HG03139 (cell line): Measurements from ENCODE around the gene SLC7A7.
"Not testable (repeated sequence)": the region's sequence is repeated elsewhere in the genome, so short reads cannot be mapped to it uniquely, and the experiment has no call there.

Experiments used
- ATAC-seq: cut with Tn5 transposase; IDR thresholded peaks from one replicate; pipeline ENCODE4 v1.9.1; 2021; ENCODE audit not compliant: unreplicated experiment

SLC7A7 gene

DNA sequence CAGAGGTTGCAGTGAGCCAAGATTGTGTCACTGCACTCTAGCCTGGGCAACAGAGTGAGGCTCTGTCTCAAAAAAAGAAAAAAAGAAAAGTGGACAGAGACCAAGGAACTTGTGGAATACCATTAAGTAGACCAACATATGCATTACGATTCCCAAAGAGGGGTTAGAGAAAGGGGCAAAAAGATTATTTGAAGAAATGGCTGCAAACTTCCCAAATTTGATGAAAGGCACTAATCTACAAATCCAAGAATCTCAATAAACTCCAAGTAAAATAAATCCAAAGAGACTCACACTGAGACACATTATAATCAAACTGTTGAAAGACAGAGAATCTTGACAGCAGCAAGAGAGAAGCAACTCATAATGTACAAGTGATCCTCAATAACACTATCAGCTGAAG, 53.5 kb downstream of the SLC7A7 start:
- ATAC-seq = no peak

DNA sequence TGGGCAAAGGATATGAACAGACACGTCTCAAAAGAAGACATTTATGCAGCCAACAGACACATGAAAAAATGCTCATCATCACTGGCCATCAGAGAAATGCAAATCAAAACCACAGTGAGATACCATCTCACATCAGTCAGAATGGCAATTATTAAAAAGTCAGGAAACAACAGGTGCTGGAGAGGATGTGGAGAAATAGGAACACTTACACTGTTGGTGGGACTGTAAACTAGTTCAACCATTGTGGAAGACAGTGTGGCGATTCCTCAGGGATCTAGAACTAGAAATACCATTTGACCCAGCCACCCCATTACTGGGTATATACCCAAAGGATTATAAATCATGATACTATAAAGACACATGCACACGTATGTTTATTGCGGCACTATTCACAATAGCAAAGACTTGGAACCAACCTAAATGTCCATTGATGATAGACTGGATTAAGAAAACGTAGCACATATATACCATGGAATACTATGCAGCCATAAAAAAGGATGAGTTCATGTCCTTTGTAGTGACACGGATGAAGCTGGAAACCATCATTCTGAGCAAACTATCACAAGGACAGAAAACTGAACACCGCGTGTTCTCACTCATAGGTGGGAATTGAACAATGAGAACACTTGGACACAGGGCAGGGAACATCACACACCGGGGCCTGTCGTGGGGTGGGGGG, 57.1 kb downstream of the SLC7A7 start:
- not testable (repeated sequence) for ATAC-seq

DNA sequence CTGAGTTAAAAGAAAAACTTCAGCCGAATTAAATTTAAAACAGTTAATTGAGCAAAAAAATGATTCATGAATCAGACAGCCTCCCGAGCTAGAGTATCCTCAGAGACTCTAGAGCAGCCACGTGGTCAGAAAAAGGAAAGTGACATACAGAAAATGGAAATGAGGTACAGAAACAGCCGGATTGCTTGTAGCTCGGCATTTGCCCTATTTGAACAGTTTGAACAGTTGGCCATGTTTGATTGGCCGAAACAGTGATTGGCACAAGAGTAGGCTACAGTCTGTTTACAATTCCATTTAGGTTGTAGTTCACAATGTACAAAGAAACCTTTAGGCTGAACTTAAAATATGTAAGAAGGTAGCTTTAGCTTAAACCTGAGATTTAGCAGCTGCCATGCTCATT, 61.6 kb downstream of the SLC7A7 start:
- ATAC-seq = no peak

DNA sequence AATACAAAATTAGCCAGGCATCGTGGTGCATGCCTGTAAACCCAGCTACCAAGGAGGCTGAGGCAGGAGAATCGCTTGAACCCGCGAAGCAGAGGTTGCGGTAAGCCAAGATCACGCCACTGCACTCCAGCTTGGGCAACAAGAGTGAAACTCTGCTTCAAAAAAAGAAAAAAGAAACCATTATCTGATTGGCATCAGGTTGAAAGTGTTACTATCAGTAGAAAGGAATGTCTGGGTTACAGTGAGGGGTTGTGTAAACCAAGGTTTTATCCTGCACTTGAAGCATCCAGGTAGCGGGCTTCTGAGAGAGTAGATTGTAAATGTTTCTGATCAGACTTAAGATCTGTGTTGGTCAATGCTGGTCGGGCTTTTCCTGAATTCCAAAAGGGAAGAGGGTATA, 62.8 kb downstream of the SLC7A7 start:
- ATAC-seq = no peak

DNA sequence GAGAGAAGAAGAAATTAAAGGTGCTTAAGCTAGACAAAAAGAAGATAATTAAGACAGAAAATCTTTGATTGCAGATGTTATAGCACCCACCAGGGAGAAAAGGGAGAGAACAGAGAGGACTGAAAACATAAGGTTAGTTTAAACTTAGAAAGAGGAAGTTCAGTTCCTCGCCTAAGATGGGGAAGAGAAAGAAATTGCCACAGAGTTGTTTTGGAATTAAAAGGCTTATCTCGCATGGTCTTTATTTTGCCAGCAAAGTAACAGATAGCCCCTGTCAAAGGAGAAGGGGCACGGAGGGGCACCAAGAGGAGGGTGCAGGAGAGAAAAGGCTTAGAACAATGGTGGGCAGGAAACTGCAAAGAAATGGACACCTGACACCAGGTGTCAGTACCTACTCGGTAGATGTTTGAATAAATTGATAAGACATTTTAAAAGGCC, 66.6 kb downstream of the SLC7A7 start:
- ATAC-seq = no peak

DNA sequence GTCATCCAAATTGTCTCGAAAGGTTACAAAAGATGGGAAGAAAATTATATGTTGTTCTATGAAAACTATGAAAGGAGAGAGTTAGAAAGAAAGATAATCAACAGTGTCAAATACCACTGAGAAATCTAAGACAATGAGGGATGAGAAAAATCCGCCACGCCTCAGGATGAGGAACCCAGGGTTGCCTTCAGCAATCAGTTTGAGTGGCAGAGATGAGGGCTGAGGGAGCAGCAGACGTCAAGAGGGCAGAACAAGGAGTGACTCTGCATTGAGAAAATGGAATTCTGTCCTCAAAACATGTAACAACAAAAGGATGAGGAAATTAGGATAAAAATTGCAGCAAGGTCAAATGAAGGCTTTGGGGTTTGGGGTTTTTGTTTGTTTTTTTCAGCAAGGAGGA, 67.0 kb downstream of the SLC7A7 start:
- ATAC-seq = no peak

DNA sequence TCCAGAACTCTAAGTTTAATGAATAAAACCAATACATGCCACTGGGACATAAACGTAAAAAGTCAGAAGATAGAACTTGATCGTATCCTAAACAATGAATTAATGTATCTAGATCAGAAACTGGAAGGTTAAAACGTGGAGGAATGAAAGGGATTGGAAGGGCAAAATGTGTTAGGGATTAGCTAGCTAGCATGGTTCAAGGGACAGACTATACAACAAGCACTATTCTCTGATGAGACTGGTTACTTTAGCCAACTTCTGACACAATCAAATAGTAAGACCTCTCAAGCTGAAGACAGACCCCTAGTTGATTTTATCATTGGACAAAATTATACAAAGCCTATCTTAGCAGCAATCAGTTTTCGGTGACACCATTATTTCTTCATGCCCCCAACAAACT, 67.5 kb downstream of the SLC7A7 start:
- ATAC-seq = no peak

DNA sequence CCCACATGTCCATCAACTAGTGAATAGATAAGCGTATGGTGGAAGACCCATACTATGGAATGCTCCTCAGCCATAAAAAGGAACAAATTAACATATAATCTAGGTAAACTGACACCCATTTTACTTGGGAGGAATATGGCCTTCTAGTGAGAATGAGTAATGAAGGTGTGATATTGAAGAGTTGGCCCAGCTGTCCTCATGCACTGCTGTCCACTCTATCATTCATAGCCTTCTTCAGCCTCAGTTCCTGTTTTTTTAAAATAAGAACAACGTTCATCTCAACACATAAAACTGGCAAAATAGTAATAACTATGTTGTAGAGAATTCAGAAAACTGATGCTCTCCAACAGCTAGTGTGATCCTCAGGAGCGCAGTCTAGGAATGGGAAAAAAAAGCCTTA, 75.2 kb downstream of the SLC7A7 start:
- no peak for ATAC-seq

DNA sequence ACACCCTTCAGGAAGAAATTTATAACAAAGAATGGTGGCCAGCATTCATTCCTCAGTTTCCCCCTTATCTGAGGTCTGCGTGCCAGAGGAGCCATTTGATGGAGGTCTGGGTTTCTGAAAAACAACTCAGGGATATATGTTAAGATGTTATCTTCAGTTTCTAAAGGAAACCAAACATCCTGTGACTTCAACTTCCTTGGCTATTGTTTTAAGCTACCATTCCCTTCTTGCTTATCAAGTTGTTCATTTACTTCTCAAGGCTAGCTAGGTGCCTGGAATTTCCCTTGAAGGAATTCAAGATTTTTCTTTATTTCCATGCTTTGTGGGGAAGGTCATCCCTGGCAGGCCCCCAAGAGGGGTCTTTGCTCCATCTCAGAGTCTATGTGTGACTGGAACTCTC, 75.8 kb downstream of the SLC7A7 start:
- no peak for ATAC-seq

DNA sequence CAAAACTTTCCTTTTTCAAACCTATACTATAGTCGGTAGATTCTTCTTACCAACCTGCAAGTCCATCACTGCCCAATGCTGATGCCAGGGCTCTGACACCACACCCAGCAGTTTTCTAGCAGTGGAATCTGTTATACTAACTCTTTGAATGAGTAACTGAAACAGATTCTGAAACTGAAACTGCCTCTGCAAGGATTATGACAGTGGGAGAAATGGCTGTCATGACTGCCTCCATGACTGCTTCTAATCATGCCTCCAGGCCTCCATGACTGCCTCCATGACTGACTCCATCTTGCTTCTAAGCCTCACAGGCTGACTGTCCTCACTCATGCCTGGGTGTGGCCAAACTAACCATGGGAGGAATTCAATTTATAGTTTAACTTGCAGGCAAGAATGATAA, 78.2 kb downstream of the SLC7A7 start:
- peak; percentile 63 for ATAC-seq

DNA sequence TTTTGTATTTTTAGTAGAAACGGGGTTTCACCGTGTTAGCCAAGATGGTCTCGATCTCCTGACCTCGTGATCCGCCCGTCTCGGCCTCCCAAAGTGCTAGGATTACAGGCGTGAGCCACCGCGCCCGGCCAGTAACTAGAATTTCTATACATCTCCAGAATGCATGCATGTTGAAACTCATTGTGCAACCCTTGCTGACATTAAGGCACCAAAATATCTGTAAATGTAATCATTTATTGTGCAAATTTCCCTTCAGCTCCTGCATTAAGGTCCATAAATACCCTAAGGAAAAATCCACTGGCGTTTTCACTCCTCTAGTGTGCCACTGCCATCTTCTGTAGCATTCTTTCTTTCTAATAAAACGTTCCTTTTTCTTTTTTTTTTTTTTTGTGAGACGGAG, 78.9 kb downstream of the SLC7A7 start:
- not testable (repeated sequence) for ATAC-seq

DNA sequence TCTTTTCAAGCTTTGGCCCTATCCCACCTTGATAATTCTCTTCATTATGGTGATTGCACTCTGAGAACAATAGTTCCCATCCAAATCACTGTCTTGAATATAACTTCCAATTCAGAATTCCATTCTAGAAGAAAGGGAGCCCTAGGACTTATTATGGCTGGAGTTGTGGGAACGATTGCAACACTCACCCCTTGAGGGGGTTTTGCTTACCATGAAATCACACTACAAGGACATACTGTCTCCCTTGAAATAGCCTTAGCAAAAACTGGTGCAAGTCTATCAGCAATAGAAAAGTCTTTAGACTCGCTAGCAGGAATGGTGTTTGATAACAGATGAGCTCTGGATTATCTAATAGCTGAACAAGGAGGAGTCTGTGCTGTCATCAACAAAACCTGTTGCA, 80.1 kb downstream of the SLC7A7 start:
- ATAC-seq = no peak

DNA sequence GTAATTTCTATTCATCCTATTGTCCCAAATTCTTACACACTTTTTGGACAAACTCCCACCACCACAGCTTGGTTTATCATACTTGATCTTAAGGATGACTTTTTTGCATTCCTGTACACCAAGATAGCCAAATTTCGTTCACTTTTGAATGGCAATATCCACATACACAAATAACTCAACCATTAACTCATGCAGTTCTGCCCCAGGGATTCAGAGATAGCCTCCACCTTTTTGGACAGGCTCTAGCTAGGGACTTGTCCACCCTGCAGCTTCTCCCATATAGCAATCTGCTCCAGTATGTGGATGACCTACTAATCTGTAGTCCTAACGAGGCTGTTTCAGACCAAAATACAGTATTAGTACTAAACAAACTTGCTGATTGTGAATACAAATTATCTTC, 81.4 kb downstream of the SLC7A7 start:
- no peak for ATAC-seq

DNA sequence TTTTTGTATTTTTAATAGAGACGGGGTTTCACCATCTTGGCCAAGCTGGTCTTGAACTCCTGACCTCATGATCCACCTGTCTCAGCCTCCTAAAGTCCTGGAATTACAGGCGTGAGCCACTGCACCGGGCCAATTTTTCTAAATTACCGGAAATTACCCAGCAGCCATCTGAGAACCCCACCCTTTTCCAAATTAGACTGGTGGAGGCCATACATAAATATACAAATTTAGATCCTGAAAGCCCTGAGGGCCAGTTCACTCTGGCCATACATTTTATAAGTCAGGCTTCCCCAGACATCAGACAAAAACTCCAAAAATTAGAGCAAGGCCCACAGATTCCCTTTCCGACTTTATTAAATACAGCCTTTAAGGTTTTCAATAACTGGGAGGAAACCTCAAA, 83.2 kb downstream of the SLC7A7 start:
- not testable (repeated sequence) for ATAC-seq

DNA sequence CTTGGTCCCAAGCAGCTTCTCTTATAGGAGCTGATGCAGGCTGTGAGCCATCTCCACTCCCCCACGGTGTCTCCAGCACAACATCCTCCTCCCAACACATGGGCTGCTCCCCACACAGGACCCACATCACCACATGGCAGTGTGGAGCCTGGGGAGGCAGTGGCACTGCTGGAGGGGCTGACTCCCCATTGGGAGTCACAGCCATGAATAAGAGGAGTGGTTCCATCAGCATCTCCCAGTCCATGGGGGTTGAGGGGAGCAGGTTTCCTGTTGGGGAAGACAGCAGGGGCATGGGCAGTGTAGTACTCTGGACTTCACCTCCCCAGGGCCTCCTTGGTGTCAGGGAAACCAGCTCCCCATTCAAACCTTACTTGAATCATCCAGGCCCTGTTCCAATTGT, 89.2 kb downstream of the SLC7A7 start:
- ATAC-seq = no peak

DNA sequence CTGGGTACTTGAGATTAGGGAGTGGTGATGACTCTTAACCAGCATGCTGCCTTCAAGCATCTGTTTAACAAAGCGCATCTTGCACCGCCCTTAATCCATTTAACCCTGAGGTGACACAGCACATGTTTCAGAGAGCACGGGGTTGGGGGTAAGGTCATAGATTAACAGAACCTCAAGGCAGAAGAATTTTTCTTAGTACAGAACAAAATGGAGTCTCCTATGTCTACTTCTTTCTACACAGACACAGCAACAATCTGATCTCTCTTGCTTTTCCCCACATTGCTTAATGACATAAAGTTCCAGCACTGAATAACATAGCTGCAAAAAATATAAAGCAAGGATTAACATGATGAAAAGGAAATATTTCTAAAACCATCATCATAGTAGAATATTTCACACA, 89.9 kb downstream of the SLC7A7 start:
- ATAC-seq = not testable (repeated sequence)

DNA sequence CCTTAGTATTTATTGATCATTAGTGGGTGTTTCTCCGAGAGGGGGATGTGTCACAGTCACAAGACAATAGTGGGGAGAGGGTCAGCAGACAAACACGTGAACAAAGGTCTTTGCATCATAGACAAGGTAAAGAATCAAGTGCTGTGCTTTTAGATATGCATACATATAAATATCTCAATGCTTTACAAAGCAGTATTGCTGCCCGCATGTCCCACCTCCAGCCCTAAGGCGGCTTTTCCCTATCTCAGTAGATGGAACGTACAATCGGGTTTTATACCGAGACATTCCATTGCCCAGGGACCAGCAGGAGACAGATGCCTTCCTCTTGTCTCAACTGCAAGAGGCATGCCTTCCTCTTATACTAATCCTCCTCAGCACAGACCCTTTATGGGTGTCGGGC, 90.4 kb downstream of the SLC7A7 start:
- not testable (repeated sequence) for ATAC-seq

DNA sequence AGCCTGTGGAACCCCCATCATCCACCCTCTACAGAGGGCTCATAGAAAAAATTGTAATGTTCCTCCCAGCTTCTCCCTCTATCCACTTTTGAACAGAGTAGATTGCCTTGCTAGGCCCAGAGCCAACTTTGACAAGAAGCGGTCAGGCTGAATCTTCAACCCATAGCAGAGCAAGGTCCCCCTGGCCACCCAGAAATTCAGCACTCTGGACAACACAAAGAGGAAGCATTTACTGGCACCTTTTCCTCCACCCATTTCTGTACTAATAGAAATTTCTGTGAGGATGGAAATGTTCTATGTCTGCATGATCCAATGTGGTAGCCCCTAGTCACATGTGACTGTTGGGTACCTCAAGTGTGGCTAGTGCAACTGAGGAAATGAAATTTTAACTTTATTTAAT, 91.4 kb downstream of the SLC7A7 start:
- no peak for ATAC-seq
